Uterus (tissue), 4 donors: Measurements from ENCODE around the gene AGGF1. TPM values are rescaled to one million over a fixed set of nuclear protein-coding genes. Genes with fewer than 3 reads are reported as not detected.
A peak's percentile ranks its signal among the peaks of the same experiment; 100 is the strongest.
"Not testable (repeated sequence)": the region's sequence is repeated elsewhere in the genome, so short reads cannot be mapped to it uniquely, and the experiment has no call there.

Experiments used
- DNase-seq, 2 donors: peaks; one replicate each; pipeline ENCODE4 v3.0.0-alpha.2; 2019 to 2020
- H3K27ac ChIP-seq, 2 donors: fragments of 200-600 bp; sonication (generic); 1 replicate in 1 of 2; 2 replicates in 1 of 2; pipeline ENCODE4 v1.5.1; 2016 to 2018
- H3K27me3 ChIP-seq, 2 donors: fragments of 200-600 bp; sonication (generic); one replicate each; pipeline ENCODE4 v1.5.1; 2018 to 2019; ENCODE audit warnings: control low read depth in 1 of 2
- H3K36me3 ChIP-seq, 2 donors: fragments of 200-600 bp; sonication (generic); one replicate each; pipeline ENCODE4 v1.5.1; 2019; ENCODE audit warnings: control low read depth in 1 of 2
- H3K4me1 ChIP-seq, 2 donors: fragments of 200-600 bp; sonication (generic); one replicate each; pipeline ENCODE4 v1.5.1; 2018 to 2019; ENCODE audit warnings: control low read depth in 1 of 2
- H3K4me3 ChIP-seq, 2 donors: fragments of 200-600 bp; sonication (generic); 1 replicate in 1 of 2; 2 replicates in 1 of 2; pipeline ENCODE4 v1.5.1; 2018 to 2019; ENCODE audit warnings: mild to moderate bottlenecking in 1 of 2
- H3K9me3 ChIP-seq, 2 donors: fragments of 200-600 bp; sonication (generic); one replicate each; pipeline ENCODE4 v1.5.1; 2019; ENCODE audit warnings: control low read depth in 1 of 2
- POLR2A ChIP-seq, 2 donors: fragments of 450-650 bp; IDR thresholded peaks; one replicate each; pipeline ENCODE4 v1.6.1; 2016; ENCODE audit warnings: antibody characterized with exemption in 2 of 2, mild to moderate bottlenecking in 1 of 2, moderate library complexity in 1 of 2
- intact Hi-C: fragments of 100-400 bp; cut with DNase I; formaldehyde crosslinking; loops from one replicate; pipeline ENCODE4 v1.15.1; 2023; ENCODE audit warnings: low total_unique reads
- small RNA-seq: library from RNA; depleted of rRNA; stranded (forward); fragments of <200 nt; gene quantifications from one replicate; pipeline ENCODE3, GENCODE V24; 2016
- total RNA-seq, 4 donors: library from RNA; depleted of rRNA in 3 of 4; stranded (reverse); fragments of >200 nt in 3 of 4; gene quantifications; one replicate each; pipeline versions ENCODE4 v1.1.0 to v1.2.4, GENCODE V29; 2014 to 2023
- TF ChIP-seq, protein P1 (sequence below), 4 experiments: fragments of 200-600 bp in 2 of 4; fragments of 450-650 bp in 2 of 4; sonication (generic) in 2 of 4; IDR thresholded peaks; one replicate each; pipeline ENCODE4 v1.5.1; 2016 to 2019; ENCODE audit warnings: antibody characterized with exemption in 4 of 4, mild to moderate bottlenecking in 2 of 4, moderate library complexity in 1 of 4
- donor health status: DM: yes; HTN: yes; CAD: no.

The AGGF1 gene
- total RNA-seq, 4 donors from 2014 or later = 10.6 to 44.7 (median 23.2) TPM

DNA sequence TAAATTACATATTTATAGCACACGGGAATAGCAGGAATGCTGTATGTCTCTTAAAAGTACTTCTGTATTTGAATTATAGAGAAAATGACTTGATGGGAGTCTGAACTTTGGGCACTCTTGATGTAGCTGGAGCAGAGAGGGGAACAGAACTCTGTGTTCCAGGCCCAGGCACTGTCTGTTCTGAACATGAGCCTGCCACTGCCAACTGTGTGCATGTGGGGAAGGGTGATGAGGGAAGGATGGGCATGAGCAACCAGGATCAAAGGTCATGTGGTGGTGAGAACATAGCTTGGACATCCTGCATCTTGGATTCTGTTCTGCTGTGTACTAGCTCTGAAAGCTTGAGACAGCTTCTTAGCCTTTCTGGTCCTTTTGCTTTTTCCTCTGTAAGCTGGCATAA lies 73.3 kb downstream of the AGGF1 start:
- H3K27me3 ChIP-seq = no peaks in the 10 kb centered on the region
- TF ChIP-seq, protein P1, sequence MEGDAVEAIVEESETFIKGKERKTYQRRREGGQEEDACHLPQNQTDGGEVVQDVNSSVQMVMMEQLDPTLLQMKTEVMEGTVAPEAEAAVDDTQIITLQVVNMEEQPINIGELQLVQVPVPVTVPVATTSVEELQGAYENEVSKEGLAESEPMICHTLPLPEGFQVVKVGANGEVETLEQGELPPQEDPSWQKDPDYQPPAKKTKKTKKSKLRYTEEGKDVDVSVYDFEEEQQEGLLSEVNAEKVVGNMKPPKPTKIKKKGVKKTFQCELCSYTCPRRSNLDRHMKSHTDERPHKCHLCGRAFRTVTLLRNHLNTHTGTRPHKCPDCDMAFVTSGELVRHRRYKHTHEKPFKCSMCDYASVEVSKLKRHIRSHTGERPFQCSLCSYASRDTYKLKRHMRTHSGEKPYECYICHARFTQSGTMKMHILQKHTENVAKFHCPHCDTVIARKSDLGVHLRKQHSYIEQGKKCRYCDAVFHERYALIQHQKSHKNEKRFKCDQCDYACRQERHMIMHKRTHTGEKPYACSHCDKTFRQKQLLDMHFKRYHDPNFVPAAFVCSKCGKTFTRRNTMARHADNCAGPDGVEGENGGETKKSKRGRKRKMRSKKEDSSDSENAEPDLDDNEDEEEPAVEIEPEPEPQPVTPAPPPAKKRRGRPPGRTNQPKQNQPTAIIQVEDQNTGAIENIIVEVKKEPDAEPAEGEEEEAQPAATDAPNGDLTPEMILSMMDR (IDR thresholded peaks at IDR 0.05) = no peak
- no peak for TF ChIP-seq POLR2A (IDR thresholded peaks at IDR 0.05)
- peak overlapping the region in 1 of 2 donors; percentile 76 for H3K27ac ChIP-seq
- intact Hi-C loops = no loop called here
- DNase-seq = peak; percentile 29 to 44
- H3K4me1 ChIP-seq = no peaks in the 10 kb centered on the region
- H3K4me3 ChIP-seq = no peak overlapping the region
- H3K36me3 ChIP-seq = no peaks in the 10 kb centered on the region
- no peaks in the 10 kb centered on the region for H3K9me3 ChIP-seq

- H3K4me1 ChIP-seq = no peaks in the 10 kb centered on the region
- intact Hi-C loops = no loop called here
- H3K36me3 ChIP-seq = no peaks in the 10 kb centered on the region
- H3K27ac ChIP-seq = no peak overlapping the region
- TF ChIP-seq, protein P1 (IDR thresholded peaks at IDR 0.05) = no peak
- TF ChIP-seq POLR2A (IDR thresholded peaks at IDR 0.05) = no peak
- H3K27me3 ChIP-seq = no peaks in the 10 kb centered on the region
- no peak for DNase-seq
- no peaks in the 10 kb centered on the region for H3K9me3 ChIP-seq
- H3K4me3 ChIP-seq = no peak overlapping the region
These were observed 74.6 kb downstream of the AGGF1 start for GRCh38 chr5:77104813-77105212.

DNA sequence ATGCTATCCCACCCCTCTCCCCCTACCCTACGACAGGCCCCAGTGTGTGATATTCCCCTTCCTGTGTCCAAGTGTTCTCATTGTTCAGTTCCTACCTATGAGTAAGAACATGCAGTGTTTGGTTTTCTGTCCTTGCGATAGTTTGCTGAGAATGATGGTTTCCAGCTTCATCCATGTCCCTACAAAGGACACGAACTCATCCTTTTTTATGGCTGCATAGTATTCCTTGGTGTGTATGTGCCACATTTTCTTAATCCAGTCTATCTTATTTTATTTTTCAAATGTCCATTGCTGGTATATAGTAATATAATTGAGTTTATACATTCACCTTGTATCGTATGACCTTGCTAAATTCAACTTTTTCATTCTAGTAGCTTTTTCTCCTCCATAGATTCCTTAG lies 76.8 kb downstream of the AGGF1 start:
- H3K36me3 ChIP-seq, H3K27me3 ChIP-seq, DNase-seq, H3K4me3 ChIP-seq, intact Hi-C loops, H3K9me3 ChIP-seq, H3K4me1 ChIP-seq, H3K27ac ChIP-seq: not testable (repeated sequence)

Small RNA genes within 50 kb of the gene (small RNA-seq; reads per million reads assigned to genes)
- 759 reads per million, percentile 97 among the genes with 10 or more reads in this experiment for gene SNORA47

Other genes with a start within 250 kb of the AGGF1 start
- 1 to 10 TPM in 2 of 4 donors, under 1 TPM in 1, not detected in 1; 0.24 to 3.3 (median 2.1) TPM for gene F2RL1, start 211.4 kb upstream of the AGGF1 start, total RNA-seq
- under 1 TPM in 1 of 4 donors, not detected in 3; 0.35 TPM for gene S100Z, start 180.4 kb upstream of the AGGF1 start, total RNA-seq
- 1 to 10 TPM in 3 of 4 donors, not detected in 1; 1.3 to 8.1 (median 7.0) TPM for gene CRHBP, start 77.4 kb upstream of the AGGF1 start, total RNA-seq
- gene ZBED3, start 56.9 kb downstream of the AGGF1 start, total RNA-seq = 10 to 100 TPM in 1 of 4 donors, 1 to 10 TPM in 3; 2.6 to 26.9 (median 4.7) TPM
- 10 to 100 TPM; 13.0 to 54.4 (median 27.3) TPM for gene PDE8B, start 180.3 kb downstream of the AGGF1 start, total RNA-seq